ENCODE results near the gene IL4I1.

The IL4I1 gene

GRCh38 chr19:49904136-49904535 lies 7.4 kb upstream of the IL4I1 start:
- TF ChIP-seq CTCF (conservative IDR thresholded peaks at IDR 0.05; ENCODE audit: low read depth): no peak
- ChIA-PET POLR2A (ENCODE audit: low non-redundant PET) (no interaction called here), CTCF (no interaction called here)
- no peak for DNase-seq (ENCODE audit: low spot score)
- no peak overlapping the region for H3K27ac ChIP-seq

GRCh38 chr19:49895566-49896297 lies 955 bp downstream of the IL4I1 start:
- ChIA-PET POLR2A (ENCODE audit: low non-redundant PET) (no interaction called here), CTCF (no interaction called here)
- H3K27ac ChIP-seq: no peak overlapping the region
- no peak for DNase-seq (ENCODE audit: low spot score)
- TF ChIP-seq CTCF (conservative IDR thresholded peaks at IDR 0.05; ENCODE audit: low read depth): no peak

- no peak for DNase-seq (ENCODE audit: low spot score)
- TF ChIP-seq CTCF (conservative IDR thresholded peaks at IDR 0.05; ENCODE audit: low read depth): no peak
- ChIA-PET POLR2A (ENCODE audit: low non-redundant PET) (no interaction called here), CTCF (interaction anchor here (0.6 to 1.1 kb wide), 2 partner anchors 45 to 241 kb away, joined by 3 to 4 read pairs; no protein-coding TSS in a partner anchor)
- no peak overlapping the region for H3K27ac ChIP-seq
Measured at GRCh38 chr19:49894879-49895565, 1.7 kb downstream of the IL4I1 start.

GRCh38 chr19:49894011-49894664 lies 2.5 kb downstream of the IL4I1 start:
- POLR2A ChIA-PET (ENCODE audit: low non-redundant PET): no interaction called here
- no peak overlapping the region for H3K27ac ChIP-seq
- TF ChIP-seq CTCF (conservative IDR thresholded peaks at IDR 0.05; ENCODE audit: low read depth): no peak
- no peak for DNase-seq (ENCODE audit: low spot score)
- CTCF ChIA-PET: interaction anchor here (0.5 to 1.1 kb wide), 3 partner anchors 230 to 723 kb away, joined by 3 to 4 read pairs (median 3); no protein-coding TSS in a partner anchor

GRCh38 chr19:49892716-49893115 lies 4.0 kb downstream of the IL4I1 start:
- no peak for TF ChIP-seq CTCF (conservative IDR thresholded peaks at IDR 0.05; ENCODE audit: low read depth)
- CTCF ChIA-PET: interaction anchor here (1.4 kb wide), 1 partner anchor 22 kb away, joined by 4 read pairs; no protein-coding TSS in a partner anchor
- POLR2A ChIA-PET (ENCODE audit: low non-redundant PET): no interaction called here
- H3K27ac ChIP-seq: no peak overlapping the region
- no peak for DNase-seq (ENCODE audit: low spot score)

GRCh38 chr19:49891393-49891792 lies 5.3 kb downstream of the IL4I1 start:
- DNase-seq (ENCODE audit: low spot score): no peak
- ChIA-PET POLR2A (ENCODE audit: low non-redundant PET) (no interaction called here), CTCF (interaction anchor here (1.4 kb wide), 1 partner anchor 23 kb away, joined by 4 read pairs; no protein-coding TSS in a partner anchor)
- no peak overlapping the region; the same call in 1 of the 2 replicates for H3K27ac ChIP-seq
- no peak for TF ChIP-seq CTCF (conservative IDR thresholded peaks at IDR 0.05; ENCODE audit: low read depth)

Measured in RWPE1 (cell line).